Fibroblast of lung (primary cell): ENCODE data around the gene INPP4A.

Experiments used
- EZH2 ChIP-seq: IDR thresholded peaks from 2 replicates; pipeline ENCODE4 v1.5.1; 2012; ENCODE audit warnings: low read length, control low read depth, mild to moderate bottlenecking; ENCODE audit errors: missing control alignments
- TF ChIP-seq, protein P1 (sequence below), 2 donors: IDR thresholded peaks in 1 of 2; conservative IDR thresholded peaks in 1 of 2; 1 replicate in 1 of 2; 2 replicates in 1 of 2; pipeline ENCODE4 v1.5.1; 2011 to 2012; ENCODE audit warnings: low read length in 2 of 2, control low read depth in 1 of 2, inconsistent platforms in 1 of 2, low read depth in 1 of 2, mild to moderate bottlenecking in 1 of 2

GRCh38 chr2:98468621-98469236, 24.1 kb downstream of the INPP4A start:
- TF ChIP-seq, protein P1, sequence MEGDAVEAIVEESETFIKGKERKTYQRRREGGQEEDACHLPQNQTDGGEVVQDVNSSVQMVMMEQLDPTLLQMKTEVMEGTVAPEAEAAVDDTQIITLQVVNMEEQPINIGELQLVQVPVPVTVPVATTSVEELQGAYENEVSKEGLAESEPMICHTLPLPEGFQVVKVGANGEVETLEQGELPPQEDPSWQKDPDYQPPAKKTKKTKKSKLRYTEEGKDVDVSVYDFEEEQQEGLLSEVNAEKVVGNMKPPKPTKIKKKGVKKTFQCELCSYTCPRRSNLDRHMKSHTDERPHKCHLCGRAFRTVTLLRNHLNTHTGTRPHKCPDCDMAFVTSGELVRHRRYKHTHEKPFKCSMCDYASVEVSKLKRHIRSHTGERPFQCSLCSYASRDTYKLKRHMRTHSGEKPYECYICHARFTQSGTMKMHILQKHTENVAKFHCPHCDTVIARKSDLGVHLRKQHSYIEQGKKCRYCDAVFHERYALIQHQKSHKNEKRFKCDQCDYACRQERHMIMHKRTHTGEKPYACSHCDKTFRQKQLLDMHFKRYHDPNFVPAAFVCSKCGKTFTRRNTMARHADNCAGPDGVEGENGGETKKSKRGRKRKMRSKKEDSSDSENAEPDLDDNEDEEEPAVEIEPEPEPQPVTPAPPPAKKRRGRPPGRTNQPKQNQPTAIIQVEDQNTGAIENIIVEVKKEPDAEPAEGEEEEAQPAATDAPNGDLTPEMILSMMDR (conservative IDR thresholded peaks at IDR 0.05 in 1 of 2, IDR thresholded peaks at IDR 0.05 in 1 of 2; ENCODE audit: low read depth in 1 of 2, low read length in 2 of 2): no peak
- no peak for TF ChIP-seq EZH2
